HG02798 (cell line): ENCODE data around the gene FXYD2.

Experiments
- ATAC-seq: cut with Tn5 transposase; IDR thresholded peaks from one replicate; pipeline ENCODE4 v1.9.1; 2021; ENCODE audit warnings: mild to moderate bottlenecking; ENCODE audit not compliant: unreplicated experiment, poor library complexity

The FXYD2 gene

GRCh38 chr11:117806846-117807245, 17.7 kb downstream of the FXYD2 start:
- no peak for ATAC-seq

DNA sequence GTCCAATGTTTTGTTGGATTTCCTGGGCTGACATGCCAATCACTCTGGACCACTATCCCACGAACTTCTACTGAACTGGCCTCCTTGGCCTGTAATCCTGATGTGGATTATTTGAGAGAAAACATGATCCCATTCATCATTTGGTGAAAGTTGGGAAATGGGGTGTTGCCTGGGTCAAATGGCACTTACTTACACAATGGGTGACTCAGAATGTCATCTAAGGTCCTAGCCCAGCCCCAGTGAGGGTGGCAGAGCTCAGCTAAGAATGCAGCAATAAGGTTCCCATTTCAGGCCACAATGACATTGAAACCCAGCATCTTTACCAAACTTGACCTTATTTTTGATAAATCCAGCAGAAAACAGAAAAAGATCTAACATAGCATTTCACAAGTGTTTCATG, 19.5 kb downstream of the FXYD2 start:
- no peak for ATAC-seq

- no peak for ATAC-seq
Measured at GRCh38 chr11:117803896-117804295, 20.6 kb downstream of the FXYD2 start.

DNA sequence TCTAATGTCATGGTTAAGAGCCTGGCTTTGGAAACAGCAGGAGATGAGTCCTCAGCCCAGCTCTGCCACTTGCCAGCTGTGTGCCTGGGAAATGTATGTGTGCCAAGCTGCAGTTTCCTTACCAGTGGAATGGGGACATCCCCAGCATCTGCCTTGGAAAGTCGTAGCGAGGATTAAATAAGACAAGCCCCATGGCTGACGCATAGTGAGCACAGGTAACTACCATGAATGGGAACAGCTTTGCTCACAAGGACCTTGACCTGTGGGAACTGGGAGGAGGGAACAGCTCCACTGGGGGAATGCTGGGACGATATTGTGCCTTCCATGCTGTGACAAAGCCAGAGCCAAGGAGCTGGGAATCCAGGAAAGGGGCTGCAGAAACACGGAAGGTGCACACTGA, 24.9 kb downstream of the FXYD2 start:
- ATAC-seq = no peak

DNA sequence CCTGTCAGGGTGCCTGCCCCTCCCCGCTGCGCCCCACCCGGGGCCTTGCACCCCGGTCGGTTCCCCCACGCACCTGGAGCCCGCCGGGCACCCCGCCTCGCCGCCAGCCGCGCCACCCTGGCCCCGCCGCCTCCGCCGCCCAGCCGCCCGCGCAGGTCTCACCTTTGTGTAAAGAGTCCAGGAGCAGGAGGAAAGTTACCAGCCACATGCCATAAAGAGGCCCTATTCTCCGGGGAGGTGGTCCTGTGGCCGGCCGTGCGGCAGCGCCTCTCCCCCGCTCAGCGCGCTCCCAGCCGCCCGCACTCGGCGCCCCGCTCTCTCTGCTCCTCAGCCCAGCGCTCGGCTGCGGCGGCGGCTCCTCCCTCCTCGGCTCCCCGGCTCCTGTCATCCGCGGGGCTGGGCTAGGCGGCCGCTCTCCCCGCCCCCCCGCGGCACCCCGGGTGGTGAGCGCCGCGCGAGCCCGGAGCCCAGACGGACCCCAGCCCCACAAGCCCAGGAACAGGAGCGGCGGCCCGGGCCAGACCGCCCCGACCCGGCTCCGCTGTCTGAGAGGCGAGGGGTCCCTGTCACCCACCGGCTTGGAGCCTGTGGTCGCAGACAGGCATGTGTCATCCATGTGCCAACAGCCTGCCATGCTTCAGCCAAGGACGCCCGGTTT, 27.5 kb downstream of the FXYD2 start, which contains the start of gene DSCAML1:
Gene DSCAML1, minus strand, starts transcription at position 345 of the 658 bp plus-strand sequence. Its CDS starts 137 bp downstream, at position 208.
- no peak for ATAC-seq

GRCh38 chr11:117796456-117796871, 28.1 kb downstream of the FXYD2 start:
- ATAC-seq = no peak

DNA sequence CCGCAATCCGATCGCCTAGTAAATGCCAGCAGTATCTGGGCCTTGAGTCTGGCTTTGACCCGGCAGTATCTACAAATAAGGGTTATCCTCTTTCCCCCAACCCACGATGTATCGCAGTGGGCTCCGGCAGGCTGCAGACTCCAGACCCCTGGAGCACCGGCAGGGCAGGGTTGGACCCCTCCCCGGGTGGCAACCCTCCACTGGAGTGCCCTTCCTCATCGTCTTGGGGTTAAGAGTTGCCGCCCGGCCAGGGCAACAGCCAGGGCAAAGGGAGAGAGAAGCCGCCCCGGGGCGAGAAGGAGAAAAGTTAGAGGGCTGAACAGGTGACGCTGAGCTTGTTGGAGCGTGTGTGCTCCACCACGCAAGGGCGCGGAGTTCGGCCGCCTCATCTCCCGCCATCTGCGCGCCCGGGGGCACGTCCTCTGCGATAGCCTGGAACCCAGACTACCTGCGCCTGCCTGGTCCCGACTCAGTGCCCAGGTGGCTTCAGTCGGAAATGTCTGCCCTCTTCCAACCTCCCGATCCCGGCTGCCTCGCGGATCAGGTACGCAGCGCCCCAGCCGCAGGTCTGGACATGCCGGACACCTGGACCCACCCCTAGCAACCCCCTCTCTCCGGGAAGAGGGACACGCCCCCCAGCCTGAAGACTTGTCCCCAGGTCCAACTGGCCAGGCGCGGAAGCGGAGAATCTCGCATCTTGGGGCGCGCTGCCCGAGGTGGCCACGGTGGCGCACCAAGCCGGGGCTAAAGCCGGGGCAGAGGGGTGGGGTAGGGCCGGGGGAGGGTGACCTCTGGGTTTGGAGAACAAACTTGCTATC, 28.7 kb downstream of the FXYD2 start:
- no peak for ATAC-seq

DNA sequence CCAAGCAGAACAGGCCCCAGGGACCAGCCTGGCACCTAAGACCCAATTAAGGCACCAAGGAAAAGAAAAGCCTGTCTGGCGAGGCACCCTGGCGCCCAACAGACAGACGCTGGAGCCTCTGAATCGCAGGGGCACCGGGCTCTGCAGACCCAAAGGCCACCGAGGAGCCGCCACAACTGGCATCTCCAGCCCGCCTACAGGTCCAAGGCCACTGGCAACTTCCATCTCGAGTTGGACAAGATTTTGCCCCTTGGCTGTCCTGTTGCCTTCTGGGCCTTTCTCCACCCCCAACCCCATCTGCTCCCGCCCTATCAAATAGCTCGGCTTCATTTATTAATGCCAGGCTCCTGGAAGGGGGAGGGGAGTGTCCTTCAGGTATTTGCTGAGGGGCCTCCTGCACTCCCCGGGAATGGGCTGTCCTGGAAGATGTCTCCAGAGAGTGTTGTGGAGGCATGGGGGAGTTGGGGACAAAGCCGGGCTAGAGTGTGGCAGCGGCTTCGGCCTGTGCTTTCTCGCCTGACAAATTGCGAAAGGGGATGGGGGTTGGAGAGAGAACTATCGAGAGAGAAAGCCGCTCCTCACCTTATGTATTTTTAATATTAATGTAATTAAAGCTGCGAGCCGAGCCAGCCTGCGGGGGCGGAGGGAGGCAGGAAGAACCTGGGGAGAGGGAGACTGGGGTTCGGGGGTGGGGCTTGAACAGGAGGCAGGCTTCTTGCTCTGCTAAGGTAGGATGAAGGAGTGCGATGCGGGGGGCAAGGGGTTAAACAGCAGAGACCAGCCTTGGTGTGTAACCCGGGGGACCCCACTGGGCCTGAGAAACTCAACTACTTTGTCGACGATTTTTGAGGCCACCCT, 29.5 kb downstream of the FXYD2 start:
- ATAC-seq = no peak

DNA sequence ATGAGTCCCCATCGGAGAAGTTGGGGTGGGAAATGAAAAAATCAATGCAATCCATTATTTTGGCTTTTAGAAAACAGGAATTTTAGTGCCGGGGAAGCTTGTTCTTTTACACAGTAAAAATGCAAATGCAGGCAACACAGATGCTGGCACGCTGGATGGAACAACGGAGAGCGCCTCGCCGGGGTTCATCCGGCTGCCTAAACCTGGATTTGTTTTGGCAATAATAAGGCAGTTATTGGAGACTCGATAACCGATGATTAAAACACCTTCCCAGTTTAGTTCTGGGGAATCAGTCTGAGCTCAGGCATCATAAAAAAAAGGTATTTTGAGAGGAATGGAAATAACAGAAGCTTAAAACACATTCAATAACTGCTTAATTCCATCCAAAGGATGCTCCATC, 30.4 kb downstream of the FXYD2 start:
- ATAC-seq = no peak

DNA sequence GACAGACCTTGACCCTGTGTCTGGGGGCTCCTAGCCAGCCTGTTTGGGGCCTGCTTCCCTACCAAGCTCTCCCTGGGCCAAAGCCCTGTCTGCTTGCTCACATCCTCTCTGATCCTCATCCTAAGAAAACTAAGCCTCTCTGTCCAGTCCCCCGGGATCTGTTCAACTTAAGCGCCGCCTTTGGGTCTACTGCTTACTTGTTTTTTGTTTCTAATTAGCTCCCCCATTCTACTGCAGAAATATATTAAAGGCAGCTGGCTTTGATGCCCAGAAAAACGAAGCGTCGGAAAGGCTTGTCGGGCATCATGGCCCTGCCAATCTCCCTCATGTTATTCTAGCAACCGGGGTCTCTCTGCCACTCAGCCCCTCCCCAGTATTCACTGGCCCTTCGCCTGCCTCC, 31.0 kb downstream of the FXYD2 start:
- no peak for ATAC-seq

GRCh38 chr11:117792992-117793391, 31.6 kb downstream of the FXYD2 start:
- ATAC-seq = no peak

DNA sequence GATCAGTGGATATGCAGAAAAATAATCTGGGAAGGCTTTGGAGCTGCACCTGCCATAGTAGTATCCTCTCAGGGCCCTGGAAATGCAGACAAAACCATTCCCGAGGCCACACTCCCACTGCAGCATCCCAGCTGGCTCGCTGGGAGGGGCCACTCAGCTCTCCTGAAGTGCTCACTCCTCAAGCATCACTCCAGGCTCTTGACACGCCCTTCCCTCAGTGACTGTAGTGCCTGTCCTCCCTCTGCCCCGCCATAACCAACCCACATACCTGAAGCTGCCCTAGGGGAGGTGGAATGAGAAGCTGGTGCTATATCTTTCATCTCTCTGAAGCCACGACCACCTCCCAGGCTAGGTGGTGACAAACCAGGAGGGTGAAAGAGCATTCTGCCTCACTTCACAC, 32.3 kb downstream of the FXYD2 start:
- ATAC-seq = no peak

DNA sequence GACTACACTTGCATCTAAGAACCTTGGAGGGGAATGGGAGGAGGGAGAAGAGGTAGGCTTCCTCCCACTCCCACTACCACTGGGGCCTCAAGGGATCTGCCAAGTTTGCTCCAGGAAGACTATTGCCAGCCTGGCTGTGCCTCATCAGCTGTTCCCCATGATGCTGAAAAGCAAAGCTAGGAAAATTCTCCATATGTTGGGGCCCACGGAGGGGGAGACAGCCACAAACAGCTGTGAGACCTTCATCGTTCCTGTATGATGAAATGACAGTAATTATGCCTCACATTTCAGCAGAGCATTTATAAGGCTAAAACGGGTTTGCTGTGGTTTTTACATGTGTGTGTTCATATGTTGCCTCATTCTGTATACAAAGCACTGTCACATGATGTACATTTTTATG, 34.3 kb downstream of the FXYD2 start:
- ATAC-seq = no peak

- no peak for ATAC-seq
Measured at GRCh38 chr11:117789241-117789640, 35.3 kb downstream of the FXYD2 start.

- no peak for ATAC-seq
Measured at GRCh38 chr11:117786135-117786870, 38.2 kb downstream of the FXYD2 start.

DNA sequence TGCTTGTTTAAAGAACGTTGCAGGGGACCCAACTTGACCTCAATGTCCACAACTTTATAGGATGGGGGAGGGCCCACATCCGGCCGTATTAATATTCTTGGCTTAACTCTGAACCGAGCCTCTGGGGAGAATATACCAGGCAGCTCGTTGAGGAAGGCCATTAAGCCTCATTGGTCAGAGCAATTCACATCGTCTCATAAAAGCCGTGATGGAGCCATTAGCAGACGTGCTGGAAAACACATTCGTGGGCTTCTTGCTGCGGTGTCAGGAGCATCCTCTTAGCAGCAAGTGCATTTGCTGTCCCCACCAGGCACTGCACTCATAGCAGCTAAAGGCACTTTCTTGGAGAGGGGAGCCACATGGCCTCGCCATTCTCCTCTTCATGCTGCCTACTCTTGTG, 42.4 kb downstream of the FXYD2 start:
- ATAC-seq = no peak

GRCh38 chr11:117781627-117782026, 42.9 kb downstream of the FXYD2 start:
- no peak for ATAC-seq

DNA sequence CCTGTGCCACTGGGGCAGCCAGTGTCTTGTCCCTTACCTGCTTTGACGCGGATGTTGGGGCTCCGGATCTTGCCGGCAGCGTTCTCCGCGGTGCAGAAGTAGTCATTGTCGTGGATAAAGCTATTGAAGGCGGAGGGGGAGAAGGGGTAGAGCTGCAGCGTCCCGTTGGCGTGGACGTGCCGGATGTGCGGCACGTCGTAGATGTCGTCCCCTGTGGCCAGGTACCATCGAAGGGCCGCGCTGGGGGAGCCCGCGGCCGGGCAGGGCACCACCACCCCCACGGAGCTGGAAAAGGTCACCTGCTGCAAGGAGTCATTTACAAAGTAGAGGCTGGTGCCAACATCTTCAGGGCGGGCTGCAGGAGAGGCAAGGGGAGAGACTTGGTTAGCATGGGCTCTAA, 44.1 kb downstream of the FXYD2 start:
- ATAC-seq = no peak

DNA sequence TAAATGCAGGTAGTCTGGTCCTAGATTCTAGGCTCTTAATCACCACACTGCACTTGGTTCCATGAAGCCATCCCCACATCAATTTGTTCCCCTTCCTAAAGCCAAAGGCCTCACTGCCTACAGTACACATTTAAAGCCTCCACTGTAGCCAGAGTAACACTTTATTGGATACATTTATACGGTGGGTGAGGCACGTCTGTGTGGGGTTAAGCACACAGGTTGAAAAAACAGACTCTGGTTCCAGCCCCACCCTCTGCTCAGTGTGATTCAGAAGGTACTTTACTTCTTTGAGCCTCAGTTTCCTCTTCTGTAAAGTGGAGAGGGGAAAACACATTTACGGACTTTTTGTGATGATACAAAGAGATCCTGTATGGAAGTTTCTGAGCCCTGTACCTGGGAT, 50.0 kb downstream of the FXYD2 start:
- ATAC-seq = no peak

- no peak for ATAC-seq
Measured at GRCh38 chr11:117772360-117772759, 52.2 kb downstream of the FXYD2 start.
